ENCODE results near the gene ITGAL.
"Not testable (repeated sequence)": the region's sequence is repeated elsewhere in the genome, so short reads cannot be mapped to it uniquely, and the experiment has no call there.

DNA sequence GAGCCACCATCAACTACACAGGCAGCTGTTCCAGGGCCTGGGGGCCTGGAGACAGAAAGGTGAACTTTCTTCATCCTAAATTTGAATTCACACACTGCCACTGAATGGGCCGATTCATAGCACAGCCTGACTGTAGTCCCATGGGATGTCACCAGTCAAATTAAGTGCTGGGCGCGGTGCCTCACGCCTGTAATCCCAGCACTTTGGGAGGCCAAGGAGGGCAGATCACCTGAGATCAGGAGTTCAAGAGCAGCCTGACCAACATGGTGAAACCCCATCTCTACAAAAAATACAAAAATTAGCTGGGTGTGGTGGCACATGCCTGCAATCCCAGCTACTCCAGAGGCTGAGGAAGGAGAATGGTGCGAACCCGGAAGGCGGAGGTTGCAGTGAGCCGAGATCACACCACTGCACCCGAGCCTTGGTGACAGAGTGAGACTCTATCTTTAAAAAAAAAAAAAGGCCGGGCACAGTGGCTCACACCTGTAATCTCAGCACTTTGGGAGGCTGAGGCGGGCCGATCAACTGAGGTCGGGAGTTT lies 67.5 kb downstream of the ITGAL start:
- TF ChIP-seq, protein P1, sequence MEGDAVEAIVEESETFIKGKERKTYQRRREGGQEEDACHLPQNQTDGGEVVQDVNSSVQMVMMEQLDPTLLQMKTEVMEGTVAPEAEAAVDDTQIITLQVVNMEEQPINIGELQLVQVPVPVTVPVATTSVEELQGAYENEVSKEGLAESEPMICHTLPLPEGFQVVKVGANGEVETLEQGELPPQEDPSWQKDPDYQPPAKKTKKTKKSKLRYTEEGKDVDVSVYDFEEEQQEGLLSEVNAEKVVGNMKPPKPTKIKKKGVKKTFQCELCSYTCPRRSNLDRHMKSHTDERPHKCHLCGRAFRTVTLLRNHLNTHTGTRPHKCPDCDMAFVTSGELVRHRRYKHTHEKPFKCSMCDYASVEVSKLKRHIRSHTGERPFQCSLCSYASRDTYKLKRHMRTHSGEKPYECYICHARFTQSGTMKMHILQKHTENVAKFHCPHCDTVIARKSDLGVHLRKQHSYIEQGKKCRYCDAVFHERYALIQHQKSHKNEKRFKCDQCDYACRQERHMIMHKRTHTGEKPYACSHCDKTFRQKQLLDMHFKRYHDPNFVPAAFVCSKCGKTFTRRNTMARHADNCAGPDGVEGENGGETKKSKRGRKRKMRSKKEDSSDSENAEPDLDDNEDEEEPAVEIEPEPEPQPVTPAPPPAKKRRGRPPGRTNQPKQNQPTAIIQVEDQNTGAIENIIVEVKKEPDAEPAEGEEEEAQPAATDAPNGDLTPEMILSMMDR (conservative IDR thresholded peaks at IDR 0.05; ENCODE audit: low read length), result not testable (repeated sequence)
- TF ChIP-seq EZH2phosphoT487 (IDR thresholded peaks at IDR 0.05; ENCODE audit: borderline replicate concordance, low read depth, low read length), result not testable (repeated sequence)

All from OCI-LY7 (cell line).